Stimulated activated naive CD8-positive, alpha-beta T cell treated with anti-CD3 and anti-CD28 coated beads, Interleukin-15, Interleukin-2, amounts not matched to agents 100 ng/mL and 50 ng/mL, for 24 hours (primary cell): ENCODE results near the gene FAM241B.

Experiments used
- H3K27ac Mint-ChIP-seq: one replicate; pipeline ENCODE4 v1.8.0; 2021; ENCODE audit warnings: mild to moderate bottlenecking, mixed read lengths
- H3K27me3 Mint-ChIP-seq: one replicate; pipeline ENCODE4 v1.8.0; 2021; ENCODE audit warnings: mixed read lengths
- H3K36me3 Mint-ChIP-seq: one replicate; pipeline ENCODE4 v1.8.0; 2021; ENCODE audit warnings: low read depth, mixed read lengths
- H3K4me1 Mint-ChIP-seq: one replicate; pipeline ENCODE4 v1.8.0; 2021; ENCODE audit warnings: low read depth, mixed read lengths
- H3K4me3 Mint-ChIP-seq: one replicate; pipeline ENCODE4 v1.8.0; 2021; ENCODE audit warnings: mild to moderate bottlenecking, mixed read lengths
- H3K9me3 Mint-ChIP-seq: one replicate; pipeline ENCODE4 v1.8.0; 2021; ENCODE audit warnings: mixed read lengths

The FAM241B gene

GRCh38 chr10:69651362-69651761 lies 21.3 kb downstream of the FAM241B start:
- peaks cover 10% of the 10 kb centered on the region for H3K4me1 Mint-ChIP-seq
- no peak overlapping the region for H3K27ac Mint-ChIP-seq
- H3K9me3 Mint-ChIP-seq = no peaks in the 10 kb centered on the region
- no peaks in the 10 kb centered on the region for H3K36me3 Mint-ChIP-seq
- H3K4me3 Mint-ChIP-seq = no peak overlapping the region
- H3K27me3 Mint-ChIP-seq = no peaks in the 10 kb centered on the region

DNA sequence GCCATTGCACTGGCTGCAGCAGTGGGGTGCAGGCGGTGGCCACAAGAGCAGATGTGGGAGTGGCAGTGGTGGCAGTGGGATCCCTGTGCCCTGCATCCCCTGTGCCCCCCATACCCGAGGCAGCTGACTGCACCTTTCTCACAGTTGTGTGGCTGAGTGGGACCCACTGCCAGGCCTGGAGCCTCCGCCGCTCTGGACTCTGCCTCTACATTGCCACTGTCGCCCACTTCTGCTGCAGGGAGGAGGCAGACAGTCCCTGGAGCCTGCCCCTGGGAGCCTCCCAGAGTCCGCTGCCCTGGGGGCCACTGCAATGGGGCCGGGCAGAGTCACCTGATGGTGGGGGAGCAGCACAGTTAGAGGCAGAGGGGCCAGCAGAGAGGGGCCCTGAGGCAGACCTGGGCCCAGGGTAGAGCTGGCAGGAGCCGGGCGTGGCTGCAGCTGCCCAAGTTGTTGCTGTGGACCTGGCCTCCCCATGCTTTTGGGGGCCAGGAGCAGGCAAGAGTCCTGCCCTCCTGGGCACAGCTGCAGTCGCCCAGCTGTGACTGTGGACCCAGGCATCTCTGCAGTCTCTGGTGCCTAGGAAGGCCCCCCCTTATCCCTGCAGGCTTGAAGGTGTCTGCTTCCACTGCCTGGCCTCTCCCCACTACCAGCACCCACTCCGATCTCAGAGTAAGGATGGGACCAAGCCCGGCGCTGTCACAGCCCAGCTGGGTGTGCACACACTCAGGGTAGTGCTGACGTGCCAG lies 22.2 kb downstream of the FAM241B start:
- peaks cover under 1% of the 10 kb centered on the region for H3K27me3 Mint-ChIP-seq
- H3K36me3 Mint-ChIP-seq = no peaks in the 10 kb centered on the region
- no peak overlapping the region for H3K27ac Mint-ChIP-seq
- peaks cover 10% of the 10 kb centered on the region for H3K4me1 Mint-ChIP-seq
- H3K4me3 Mint-ChIP-seq = no peak overlapping the region
- H3K9me3 Mint-ChIP-seq = no peaks in the 10 kb centered on the region

- Mint-ChIP-seq H3K27me3 (peaks cover 4% of the 10 kb centered on the region), H3K9me3 (no peaks in the 10 kb centered on the region)
These were observed 22.8 kb downstream of the FAM241B start for GRCh38 chr10:69652857-69653199.

DNA sequence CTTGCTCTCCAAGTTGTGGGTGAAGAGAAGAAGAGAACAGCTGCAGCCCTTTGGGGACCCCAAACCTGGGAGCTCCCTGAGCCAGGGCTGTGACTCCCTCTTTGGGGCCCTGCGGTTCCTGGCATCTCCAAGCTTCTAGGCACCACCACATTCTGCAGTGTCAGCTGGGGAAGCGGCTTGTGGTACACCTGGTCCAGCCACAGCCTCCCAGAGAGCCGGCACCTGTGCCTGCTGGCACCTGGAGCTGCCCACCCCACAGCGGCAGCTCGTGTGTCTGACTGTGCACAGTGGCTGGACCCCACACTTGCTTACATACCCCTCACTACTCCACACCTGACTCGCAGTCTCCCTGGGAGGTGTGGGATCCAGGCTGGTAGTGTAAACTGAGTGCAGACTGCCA lies 23.5 kb downstream of the FAM241B start:
- Mint-ChIP-seq H3K36me3 (no peaks in the 10 kb centered on the region), H3K9me3 (no peaks in the 10 kb centered on the region), H3K4me3 (no peak overlapping the region), H3K4me1 (peaks cover 10% of the 10 kb centered on the region), H3K27me3 (peaks cover 10% of the 10 kb centered on the region), H3K27ac (no peak overlapping the region)

More at GRCh38 chr10:69652857-69653199, 22.8 kb downstream of the FAM241B start:
- Mint-ChIP-seq H3K36me3 (no peaks in the 10 kb centered on the region), H3K4me3 (no peak overlapping the region), H3K27ac (no peak overlapping the region), H3K4me1 (peaks cover 10% of the 10 kb centered on the region)

GRCh38 chr10:69655124-69655867 lies 25.2 kb downstream of the FAM241B start:
- Mint-ChIP-seq H3K36me3 (no peaks in the 10 kb centered on the region), H3K27ac (no peak overlapping the region), H3K27me3 (peaks cover 10% of the 10 kb centered on the region)

DNA sequence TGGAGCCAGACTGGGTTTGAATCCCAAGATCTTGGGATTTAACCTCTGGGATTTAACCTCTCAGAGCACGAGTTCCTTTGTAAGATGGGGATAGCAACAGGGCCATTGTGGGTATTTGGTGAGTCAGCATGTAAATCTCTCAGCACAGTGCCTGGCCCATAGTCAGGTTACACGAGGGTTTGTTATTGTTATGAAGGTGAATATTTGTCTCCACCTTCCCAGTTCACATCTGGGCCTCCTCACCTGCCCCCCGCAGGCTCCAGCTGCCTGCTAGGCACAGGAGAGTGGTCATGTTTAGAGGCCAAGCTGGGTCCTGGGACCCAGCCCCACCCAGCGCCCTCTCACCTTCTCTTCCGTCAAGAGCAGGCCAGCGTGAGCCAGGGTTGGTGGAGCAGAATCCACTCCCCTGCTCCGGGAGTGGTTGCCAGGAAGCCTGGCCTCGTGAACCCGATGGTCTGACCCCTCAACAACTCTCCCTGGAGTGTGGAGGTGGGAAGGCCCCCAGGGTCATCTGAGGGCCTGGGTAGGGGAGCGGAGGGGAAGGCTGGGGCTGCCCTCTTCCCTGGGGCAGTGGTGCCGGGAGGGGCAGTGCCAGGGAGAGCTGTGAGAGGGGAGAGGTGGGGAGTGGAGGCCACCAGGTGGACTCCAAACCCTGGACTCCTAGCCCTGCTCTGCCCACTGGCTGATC lies 26.0 kb downstream of the FAM241B start:
- Mint-ChIP-seq H3K4me1 (peaks cover 4% of the 10 kb centered on the region), H3K9me3 (no peaks in the 10 kb centered on the region)

More at GRCh38 chr10:69655124-69655867, 25.2 kb downstream of the FAM241B start:
- H3K4me3 Mint-ChIP-seq = no peak overlapping the region
- peaks cover 10% of the 10 kb centered on the region for H3K4me1 Mint-ChIP-seq
- no peaks in the 10 kb centered on the region for H3K9me3 Mint-ChIP-seq

DNA sequence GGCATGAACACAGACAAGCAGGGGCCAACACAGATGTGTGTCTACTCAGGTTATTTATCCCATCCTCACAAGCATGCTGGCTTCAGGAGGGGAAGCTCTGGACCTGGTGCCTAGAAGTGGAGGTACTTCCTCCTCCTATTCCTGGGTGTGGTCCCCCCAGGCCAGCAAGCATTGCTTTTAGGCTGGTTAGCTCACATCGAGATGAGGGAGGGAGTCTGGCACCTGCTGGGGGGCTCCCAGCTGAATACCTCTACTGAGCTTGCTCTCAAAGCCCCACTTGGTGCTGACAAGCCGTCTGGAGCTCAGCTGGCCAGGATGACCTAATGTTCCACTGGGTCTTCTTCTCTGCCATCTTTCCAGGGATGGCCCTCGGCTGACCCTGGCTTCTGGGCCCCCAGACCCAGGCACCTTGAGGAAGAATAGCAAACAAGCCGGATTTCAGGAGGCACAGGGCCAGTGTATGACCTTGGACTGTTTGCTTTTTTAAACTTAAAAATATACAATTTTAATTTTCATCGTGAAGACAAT lies 26.8 kb downstream of the FAM241B start:
- H3K27me3 Mint-ChIP-seq = peaks cover 10% of the 10 kb centered on the region
- H3K9me3 Mint-ChIP-seq = no peaks in the 10 kb centered on the region
- H3K4me3 Mint-ChIP-seq = no peak overlapping the region
- H3K4me1 Mint-ChIP-seq = no peaks in the 10 kb centered on the region
- no peak overlapping the region for H3K27ac Mint-ChIP-seq
- no peaks in the 10 kb centered on the region for H3K36me3 Mint-ChIP-seq

More for the DNA sequence above, 26.0 kb downstream of the FAM241B start:
- Mint-ChIP-seq H3K36me3 (no peaks in the 10 kb centered on the region), H3K27me3 (peaks cover 10% of the 10 kb centered on the region), H3K4me3 (no peak overlapping the region), H3K27ac (no peak overlapping the region)

DNA sequence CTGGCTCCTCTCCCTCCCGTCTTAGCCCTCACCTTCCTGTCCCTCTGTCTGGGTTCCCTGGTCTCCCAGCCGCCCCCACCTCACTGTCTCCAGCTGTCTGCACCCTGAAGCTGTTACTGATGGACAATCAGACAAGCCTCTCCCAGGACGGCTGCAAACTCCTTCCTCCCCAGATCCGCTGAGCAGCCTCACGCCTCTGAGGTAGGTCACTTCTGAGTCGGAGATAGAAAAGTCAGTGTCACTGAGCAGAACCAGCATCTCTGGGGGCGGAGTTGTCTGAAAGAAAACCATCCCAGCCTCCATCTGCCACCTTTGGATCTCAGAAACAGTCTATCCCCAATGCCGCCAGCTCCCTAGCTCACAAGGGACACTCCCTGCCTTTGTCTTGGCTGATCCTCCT lies 27.4 kb downstream of the FAM241B start:
- Mint-ChIP-seq H3K36me3 (no peaks in the 10 kb centered on the region), H3K9me3 (no peaks in the 10 kb centered on the region), H3K27ac (no peak overlapping the region), H3K4me1 (no peaks in the 10 kb centered on the region), H3K27me3 (peaks cover 10% of the 10 kb centered on the region), H3K4me3 (no peak overlapping the region)

GRCh38 chr10:69657866-69658265 lies 27.8 kb downstream of the FAM241B start:
- Mint-ChIP-seq H3K27ac (no peak overlapping the region), H3K9me3 (no peaks in the 10 kb centered on the region), H3K27me3 (peaks cover 10% of the 10 kb centered on the region), H3K4me1 (no peaks in the 10 kb centered on the region), H3K36me3 (no peaks in the 10 kb centered on the region), H3K4me3 (no peak overlapping the region)

DNA sequence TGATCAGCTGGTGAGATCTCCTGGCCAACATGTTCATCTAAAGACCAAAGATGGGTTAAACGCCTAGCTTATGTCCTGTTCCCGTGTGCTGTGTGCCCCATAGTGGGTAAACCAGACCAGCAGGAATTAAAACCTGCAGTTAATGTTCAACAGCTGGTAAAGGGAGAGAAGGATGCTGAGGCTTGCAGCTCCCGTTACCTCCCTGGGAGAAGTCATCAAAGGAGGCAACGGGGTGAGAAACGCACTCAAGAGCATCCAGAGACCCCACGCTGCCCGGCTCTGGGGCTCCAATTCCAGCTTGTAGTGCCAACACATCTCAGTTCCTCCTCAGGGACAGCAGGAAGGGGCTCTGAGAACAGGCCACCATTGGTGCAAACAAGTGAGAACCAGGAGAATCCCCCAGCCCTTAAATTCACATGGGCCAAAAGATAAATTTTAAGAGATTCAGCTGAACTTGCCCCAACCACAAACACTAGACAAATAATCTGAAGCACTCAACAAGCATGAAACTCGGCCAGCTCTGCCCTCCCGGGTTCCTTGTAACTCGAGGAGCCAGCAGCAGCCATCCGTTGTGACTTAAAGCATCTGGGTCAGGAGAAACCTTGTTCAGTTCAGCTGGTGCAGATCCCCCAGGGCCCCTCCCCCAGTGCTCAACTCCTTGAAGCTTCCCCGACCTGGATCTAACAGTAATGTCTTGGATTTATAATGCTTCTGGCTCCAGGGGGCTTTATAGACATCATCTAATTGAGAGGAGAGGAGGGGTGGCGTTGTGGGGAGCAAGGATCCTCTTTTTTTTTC lies 29.4 kb downstream of the FAM241B start:
- H3K9me3 Mint-ChIP-seq = no peaks in the 10 kb centered on the region
- no peak overlapping the region for H3K27ac Mint-ChIP-seq
- H3K27me3 Mint-ChIP-seq = peaks cover 10% of the 10 kb centered on the region
- H3K4me1 Mint-ChIP-seq = no peaks in the 10 kb centered on the region
- no peaks in the 10 kb centered on the region for H3K36me3 Mint-ChIP-seq
- no peak overlapping the region for H3K4me3 Mint-ChIP-seq

- Mint-ChIP-seq H3K27ac (no peak overlapping the region), H3K9me3 (no peaks in the 10 kb centered on the region), H3K27me3 (peaks cover 10% of the 10 kb centered on the region), H3K36me3 (no peaks in the 10 kb centered on the region), H3K4me1 (no peaks in the 10 kb centered on the region), H3K4me3 (no peak overlapping the region)
These were observed 30.2 kb downstream of the FAM241B start for GRCh38 chr10:69660296-69660695.

GRCh38 chr10:69661414-69662172 lies 31.5 kb downstream of the FAM241B start:
- H3K4me1 Mint-ChIP-seq = no peaks in the 10 kb centered on the region
- H3K9me3 Mint-ChIP-seq = no peaks in the 10 kb centered on the region
- H3K4me3 Mint-ChIP-seq = no peak overlapping the region
- peaks cover 14% of the 10 kb centered on the region for H3K27me3 Mint-ChIP-seq
- no peak overlapping the region for H3K27ac Mint-ChIP-seq
- H3K36me3 Mint-ChIP-seq = no peaks in the 10 kb centered on the region

DNA sequence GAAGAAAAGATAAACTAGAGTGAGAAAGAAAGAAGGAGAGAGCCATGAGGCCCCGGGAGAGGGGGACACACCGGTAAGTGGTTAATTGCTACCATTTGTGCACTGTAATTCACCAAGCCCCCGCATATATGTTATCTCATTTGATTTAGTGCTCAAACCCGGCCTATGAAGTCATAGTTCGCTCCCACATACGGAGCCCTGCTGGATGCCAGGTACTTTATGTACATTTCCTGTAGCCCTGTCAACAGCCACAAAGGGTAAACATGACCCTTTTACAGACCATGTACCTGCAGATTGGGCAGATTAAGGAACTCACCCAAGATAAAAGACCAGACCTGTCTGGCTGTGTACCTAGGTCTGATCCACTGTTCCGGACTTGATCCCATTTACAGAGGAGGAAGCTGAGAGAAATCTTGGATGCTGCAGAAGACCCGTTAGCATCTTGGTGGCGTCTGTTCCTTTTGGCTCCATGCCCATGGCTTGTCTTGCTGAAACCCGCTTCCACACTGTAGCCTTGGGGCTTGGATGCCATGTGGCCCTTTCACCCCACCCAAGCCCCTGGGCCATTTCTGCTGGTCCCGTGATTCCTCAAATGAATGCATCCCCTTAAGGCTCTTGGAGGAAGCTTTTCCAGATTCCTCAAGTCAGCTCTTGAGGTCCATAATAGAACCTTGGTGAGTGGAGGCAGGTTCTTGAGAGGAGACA lies 32.3 kb downstream of the FAM241B start:
- H3K9me3 Mint-ChIP-seq = no peaks in the 10 kb centered on the region
- H3K27me3 Mint-ChIP-seq = peaks cover 17% of the 10 kb centered on the region
- H3K4me1 Mint-ChIP-seq = no peaks in the 10 kb centered on the region
- no peak overlapping the region for H3K4me3 Mint-ChIP-seq
- H3K36me3 Mint-ChIP-seq = no peaks in the 10 kb centered on the region
- H3K27ac Mint-ChIP-seq = no peak overlapping the region
